ENCODE results near the gene CREBZF.
"Not testable (repeated sequence)": the region's sequence is repeated elsewhere in the genome, so short reads cannot be mapped to it uniquely, and the experiment has no call there.

Gene CREBZF

DNA sequence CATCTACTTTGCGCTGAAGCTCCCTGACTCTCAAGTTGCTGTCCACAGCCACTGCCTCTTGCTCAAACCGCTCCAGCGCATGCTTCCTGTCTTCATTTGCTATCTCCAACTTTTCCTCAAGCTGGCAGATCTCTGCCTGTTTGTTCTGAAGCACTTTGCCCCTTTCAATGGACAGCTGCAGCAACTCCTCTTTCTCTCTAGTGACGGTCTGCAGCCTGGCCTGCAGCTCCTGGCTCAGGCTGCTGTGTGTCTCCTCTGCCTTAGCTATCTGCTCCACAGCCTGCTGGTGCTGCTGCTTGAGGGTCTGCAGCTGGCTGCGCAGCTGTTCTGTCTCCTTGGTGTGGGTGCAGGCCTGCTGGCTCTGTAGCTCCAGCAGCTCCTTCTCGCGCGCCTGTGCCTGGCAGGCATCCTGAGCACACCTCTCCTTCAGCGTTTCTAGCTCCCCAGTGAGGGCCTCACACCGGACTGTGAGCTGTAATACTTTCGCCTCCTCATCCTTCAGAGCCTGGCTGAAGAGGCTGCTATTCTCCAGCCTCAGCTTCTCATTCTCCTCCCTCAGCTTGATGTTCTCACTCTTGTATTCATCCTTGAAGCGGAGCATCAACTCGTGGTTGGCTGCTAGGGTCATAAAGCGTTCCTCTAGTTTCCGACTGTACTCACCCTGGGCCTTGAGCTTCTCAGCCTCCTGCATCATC is 20.3 kb upstream of the CREBZF start:
- no peak for DNase-seq (ENCODE audit: low spot score)
- in situ Hi-C loops (cut with MboI; ENCODE audit: low pct_unique_long_range_greater_than_20kb, low sequenced_read_pairs, unreplicated experiment) = no loop called here
- TF ChIP-seq, protein P1, sequence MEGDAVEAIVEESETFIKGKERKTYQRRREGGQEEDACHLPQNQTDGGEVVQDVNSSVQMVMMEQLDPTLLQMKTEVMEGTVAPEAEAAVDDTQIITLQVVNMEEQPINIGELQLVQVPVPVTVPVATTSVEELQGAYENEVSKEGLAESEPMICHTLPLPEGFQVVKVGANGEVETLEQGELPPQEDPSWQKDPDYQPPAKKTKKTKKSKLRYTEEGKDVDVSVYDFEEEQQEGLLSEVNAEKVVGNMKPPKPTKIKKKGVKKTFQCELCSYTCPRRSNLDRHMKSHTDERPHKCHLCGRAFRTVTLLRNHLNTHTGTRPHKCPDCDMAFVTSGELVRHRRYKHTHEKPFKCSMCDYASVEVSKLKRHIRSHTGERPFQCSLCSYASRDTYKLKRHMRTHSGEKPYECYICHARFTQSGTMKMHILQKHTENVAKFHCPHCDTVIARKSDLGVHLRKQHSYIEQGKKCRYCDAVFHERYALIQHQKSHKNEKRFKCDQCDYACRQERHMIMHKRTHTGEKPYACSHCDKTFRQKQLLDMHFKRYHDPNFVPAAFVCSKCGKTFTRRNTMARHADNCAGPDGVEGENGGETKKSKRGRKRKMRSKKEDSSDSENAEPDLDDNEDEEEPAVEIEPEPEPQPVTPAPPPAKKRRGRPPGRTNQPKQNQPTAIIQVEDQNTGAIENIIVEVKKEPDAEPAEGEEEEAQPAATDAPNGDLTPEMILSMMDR (IDR thresholded peaks at IDR 0.05; ENCODE audit: extremely low read depth, insufficient read depth, missing control alignments) = no peak

- in situ Hi-C loops (cut with MboI; ENCODE audit: low pct_unique_long_range_greater_than_20kb, low sequenced_read_pairs, unreplicated experiment) = no loop called here
- TF ChIP-seq, protein P1 (IDR thresholded peaks at IDR 0.05; ENCODE audit: extremely low read depth, insufficient read depth, missing control alignments) = no peak
- DNase-seq (ENCODE audit: low spot score) = peak; percentile 78
These were observed 17.7 kb upstream of the CREBZF start for GRCh38 chr11:85682330-85683305.

GRCh38 chr11:85680897-85681296 is 16.0 kb upstream of the CREBZF start:
- TF ChIP-seq, protein P1 (IDR thresholded peaks at IDR 0.05; ENCODE audit: extremely low read depth, insufficient read depth, missing control alignments) = no peak
- in situ Hi-C loops (cut with MboI; ENCODE audit: low pct_unique_long_range_greater_than_20kb, low sequenced_read_pairs, unreplicated experiment) = no loop called here
- DNase-seq (ENCODE audit: low spot score) = no peak

DNA sequence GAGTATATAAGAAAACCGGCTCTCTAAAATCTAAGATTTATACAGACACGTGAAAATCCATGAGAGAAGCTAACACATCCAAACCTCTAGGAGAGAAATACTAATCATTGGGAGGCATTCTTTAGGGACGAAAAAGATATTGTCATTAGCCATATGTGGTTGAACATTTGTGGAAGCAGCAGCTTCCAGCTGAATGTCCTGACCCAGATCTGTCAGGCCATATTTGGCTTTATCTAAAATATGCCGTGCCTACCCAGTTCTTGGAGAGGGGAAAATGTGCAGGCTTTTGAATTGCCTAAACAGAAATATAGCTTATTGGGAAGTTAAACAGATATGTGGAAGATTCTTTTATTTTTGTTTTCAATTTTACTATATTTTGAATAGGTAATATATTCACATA is 14.6 kb upstream of the CREBZF start:
- in situ Hi-C loops (cut with MboI; ENCODE audit: low pct_unique_long_range_greater_than_20kb, low sequenced_read_pairs, unreplicated experiment) = no loop called here
- no peak for DNase-seq (ENCODE audit: low spot score)
- TF ChIP-seq, protein P1 (IDR thresholded peaks at IDR 0.05; ENCODE audit: extremely low read depth, insufficient read depth, missing control alignments) = no peak

GRCh38 chr11:85673393-85673792 is 8.5 kb upstream of the CREBZF start:
- DNase-seq (ENCODE audit: low spot score) = no peak
- in situ Hi-C loops (cut with MboI; ENCODE audit: low pct_unique_long_range_greater_than_20kb, low sequenced_read_pairs, unreplicated experiment) = no loop called here
- TF ChIP-seq, protein P1 (IDR thresholded peaks at IDR 0.05; ENCODE audit: extremely low read depth, insufficient read depth, missing control alignments) = no peak

DNA sequence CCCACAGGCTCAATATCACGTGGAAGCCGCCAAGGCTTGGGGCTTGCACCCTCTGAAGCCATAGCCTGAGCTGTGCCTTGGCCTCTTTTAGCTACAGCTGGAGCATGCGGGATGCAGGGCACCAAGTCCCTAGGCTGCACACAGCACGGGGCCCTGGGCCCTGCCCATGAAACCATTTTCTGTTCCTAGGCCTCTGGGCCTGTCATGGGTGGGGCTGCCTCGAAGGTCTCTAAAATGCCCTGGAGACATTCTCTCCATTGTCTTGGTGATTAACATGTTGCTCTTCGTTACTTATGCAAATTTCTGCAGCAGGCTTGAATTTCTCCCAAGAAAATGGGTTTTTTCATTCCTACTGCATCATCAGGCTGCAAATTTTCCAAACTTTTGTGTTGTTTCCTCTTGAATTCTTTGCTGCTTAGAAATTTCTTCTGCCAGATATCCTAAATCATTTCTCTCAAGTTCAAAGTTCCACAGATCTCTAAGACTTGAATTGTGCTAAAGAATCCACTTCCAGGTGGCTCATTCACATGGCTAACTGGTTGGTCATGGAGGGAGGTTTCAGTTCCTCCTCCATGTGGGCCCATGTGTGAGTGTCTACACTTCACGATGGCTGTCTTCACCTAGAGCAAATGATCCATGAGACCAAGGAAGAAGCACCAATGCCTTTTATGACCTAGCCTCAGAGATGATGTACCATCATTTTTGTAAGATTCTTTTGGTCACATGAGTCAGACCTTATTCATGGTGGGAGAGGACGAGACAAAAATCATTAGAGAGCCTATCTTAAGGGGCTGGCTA is 7.4 kb upstream of the CREBZF start:
- in situ Hi-C loops (cut with MboI; ENCODE audit: low pct_unique_long_range_greater_than_20kb, low sequenced_read_pairs, unreplicated experiment) = no loop called here
- no peak for DNase-seq (ENCODE audit: low spot score)
- TF ChIP-seq, protein P1 (IDR thresholded peaks at IDR 0.05; ENCODE audit: extremely low read depth, insufficient read depth, missing control alignments) = no peak

DNA sequence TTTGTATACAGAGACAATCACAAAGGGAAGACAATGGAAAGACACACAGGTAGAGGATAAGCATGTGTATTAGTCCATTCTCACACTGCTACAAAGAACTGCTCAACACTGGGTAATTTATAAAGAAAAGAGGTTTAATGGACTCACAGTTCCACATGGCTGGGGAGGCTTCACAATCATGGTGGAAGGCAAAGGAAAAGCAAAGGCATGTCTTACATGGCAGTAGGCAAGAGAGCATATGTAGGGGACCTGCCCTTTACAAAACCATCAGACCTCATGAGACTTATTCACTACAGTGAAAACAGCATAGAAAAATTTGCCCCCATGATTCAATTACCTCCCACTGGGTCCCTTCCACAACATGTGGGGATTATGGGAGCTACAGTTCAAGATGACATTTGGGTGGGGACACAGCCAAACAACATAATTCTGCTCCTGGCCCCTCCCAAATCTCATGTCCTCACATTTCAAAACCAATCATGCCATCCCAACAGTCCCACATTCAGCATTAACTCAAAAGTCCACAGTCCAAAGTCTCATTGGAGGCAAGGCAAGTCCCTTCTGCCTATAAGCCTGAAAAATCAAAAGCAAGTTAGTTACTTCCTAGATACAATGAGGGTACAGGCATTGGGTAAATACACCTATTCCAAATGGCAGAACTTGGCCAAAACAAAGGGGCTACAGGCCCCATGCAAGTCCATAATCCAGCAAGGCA is 6.2 kb upstream of the CREBZF start:
- DNase-seq (ENCODE audit: low spot score); in situ Hi-C loops (cut with MboI; ENCODE audit: low pct_unique_long_range_greater_than_20kb, low sequenced_read_pairs, unreplicated experiment): not testable (repeated sequence)

Measured in GM13977 (cell line).